Osteoblast (primary cell): ENCODE results near the gene PLEKHA6. TPM values are rescaled to one million over a fixed set of nuclear protein-coding genes. Genes with fewer than 3 reads are reported as not detected.

Source experiments
- DNase-seq: peaks from one replicate; pipeline ENCODE4 v3.0.0; 2011; ENCODE audit warnings: low spot score, mixed read lengths; ENCODE audit not compliant: insufficient read length; ENCODE audit errors: missing footprints
- H2AFZ ChIP-seq: 2 replicates; pipeline ENCODE4 v1.6.0; 2011; ENCODE audit warnings: mild to moderate bottlenecking, low read length
- H3K27ac ChIP-seq: 2 replicates; pipeline ENCODE4 v1.5.1; 2011; ENCODE audit warnings: mild to moderate bottlenecking, low read depth, low read length, moderate library complexity
- H3K27me3 ChIP-seq: 2 replicates; pipeline ENCODE4 v1.6.0; 2012; ENCODE audit warnings: mild to moderate bottlenecking, control low read depth, inconsistent platforms, low read length, moderate library complexity; ENCODE audit not compliant: insufficient read depth
- H3K36me3 ChIP-seq: 2 replicates; pipeline ENCODE4 v1.5.1; 2011; ENCODE audit warnings: mild to moderate bottlenecking, low read length, control low read depth, moderate library complexity; ENCODE audit not compliant: insufficient read depth
- H3K4me1 ChIP-seq: 2 replicates; pipeline ENCODE4 v1.5.1; 2011; ENCODE audit warnings: mild to moderate bottlenecking, low read length, control low read depth, moderate library complexity; ENCODE audit not compliant: insufficient read depth
- H3K4me2 ChIP-seq: 2 replicates; pipeline ENCODE4 v1.6.0; 2011; ENCODE audit warnings: mild to moderate bottlenecking, low read length; ENCODE audit not compliant: insufficient read depth
- H3K4me3 ChIP-seq: fragments of 200-600 bp; sonication (generic); 3 replicates; pipeline ENCODE4 v1.5.1; 2012; ENCODE audit warnings: mild to moderate bottlenecking, low read length, inconsistent platforms; ENCODE audit not compliant: insufficient read depth
- H3K79me2 ChIP-seq: 2 replicates; pipeline ENCODE4 v1.6.0; 2012; ENCODE audit warnings: mild to moderate bottlenecking, low read length, control low read depth, inconsistent platforms; ENCODE audit not compliant: insufficient read depth
- H3K9me3 ChIP-seq: 2 replicates; pipeline ENCODE4 v1.5.1; 2011; ENCODE audit warnings: low read depth, low read length, control low read depth
- H4K20me1 ChIP-seq: 2 replicates; pipeline ENCODE4 v1.6.0; 2012; ENCODE audit warnings: mild to moderate bottlenecking, low read length, control low read depth; ENCODE audit not compliant: insufficient read depth
- CTCF ChIP-seq: IDR thresholded peaks from 2 replicates; pipeline ENCODE4 v1.5.1; 2011; ENCODE audit warnings: mild to moderate bottlenecking, low read depth, low read length, moderate library complexity; ENCODE audit errors: extremely low read depth
- total RNA-seq: library from RNA; depleted of rRNA; stranded (reverse); fragments of >200 nt; gene quantifications from 2 replicates; pipeline ENCODE4 v1.2.3, GENCODE V29; 2012

PLEKHA6 gene
- total RNA-seq, 1 donor, result 0.36 TPM

DNA sequence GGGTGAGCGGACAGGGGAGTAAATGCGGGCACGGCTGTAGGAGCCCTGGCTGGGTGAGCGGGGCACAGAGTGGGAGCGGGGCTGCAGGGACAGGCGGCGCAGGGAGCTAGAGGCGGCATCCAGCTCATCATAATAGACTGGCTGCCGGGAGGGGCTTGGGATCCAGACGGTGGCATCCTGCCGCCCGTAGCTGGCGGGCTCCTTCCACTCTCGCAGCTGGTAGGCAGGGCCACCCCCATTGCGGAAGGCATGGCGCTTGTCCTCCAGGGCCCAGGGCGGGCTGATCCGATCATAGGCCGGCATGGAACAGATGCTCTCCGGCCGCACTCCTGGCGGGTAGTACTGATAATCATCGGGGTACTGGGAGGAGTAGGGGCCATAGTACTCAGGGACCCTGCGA lies 102.3 kb downstream of the PLEKHA6 start:
- peaks cover 17% of the 10 kb centered on the region for H3K4me1 ChIP-seq
- H3K27me3 ChIP-seq, result peaks cover 11% of the 10 kb centered on the region
- no peak overlapping the region for H3K4me2 ChIP-seq
- DNase-seq, result peak; percentile 38
- no peak overlapping the region for H3K4me3 ChIP-seq
- H3K79me2 ChIP-seq, result no peaks in the 10 kb centered on the region
- H3K36me3 ChIP-seq, result no peaks in the 10 kb centered on the region
- H3K9me3 ChIP-seq, result no peaks in the 10 kb centered on the region
- no peak for TF ChIP-seq CTCF
- no peaks in the 10 kb centered on the region for H4K20me1 ChIP-seq
- no peak overlapping the region for H2AFZ ChIP-seq
- no peak overlapping the region for H3K27ac ChIP-seq

- Histone ChIP-seq H3K4me1 (peaks cover 10% of the 10 kb centered on the region), H2AFZ (no peak overlapping the region), H3K4me2 (no peak overlapping the region), H3K27ac (no peak overlapping the region), H3K36me3 (no peaks in the 10 kb centered on the region), H3K79me2 (no peaks in the 10 kb centered on the region), H3K27me3 (peaks cover 9% of the 10 kb centered on the region), H3K4me3 (no peak overlapping the region), H4K20me1 (no peaks in the 10 kb centered on the region), H3K9me3 (no peaks in the 10 kb centered on the region)
- DNase-seq, result peak; percentile 71
- no peak for TF ChIP-seq CTCF
These were observed 103.2 kb downstream of the PLEKHA6 start for GRCh38 chr1:204256531-204256930.

- Histone ChIP-seq H4K20me1 (no peaks in the 10 kb centered on the region), H3K4me1 (peaks cover 10% of the 10 kb centered on the region), H3K4me3 (no peak overlapping the region), H3K9me3 (no peaks in the 10 kb centered on the region), H3K79me2 (no peaks in the 10 kb centered on the region), H2AFZ (peak overlapping the region; percentile 81), H3K4me2 (no peak overlapping the region), H3K27ac (no peak overlapping the region), H3K27me3 (peaks cover 9% of the 10 kb centered on the region), H3K36me3 (no peaks in the 10 kb centered on the region)
- no peak for TF ChIP-seq CTCF
- DNase-seq, result peak; percentile 84
These were observed 103.8 kb downstream of the PLEKHA6 start for GRCh38 chr1:204255966-204256365.

DNA sequence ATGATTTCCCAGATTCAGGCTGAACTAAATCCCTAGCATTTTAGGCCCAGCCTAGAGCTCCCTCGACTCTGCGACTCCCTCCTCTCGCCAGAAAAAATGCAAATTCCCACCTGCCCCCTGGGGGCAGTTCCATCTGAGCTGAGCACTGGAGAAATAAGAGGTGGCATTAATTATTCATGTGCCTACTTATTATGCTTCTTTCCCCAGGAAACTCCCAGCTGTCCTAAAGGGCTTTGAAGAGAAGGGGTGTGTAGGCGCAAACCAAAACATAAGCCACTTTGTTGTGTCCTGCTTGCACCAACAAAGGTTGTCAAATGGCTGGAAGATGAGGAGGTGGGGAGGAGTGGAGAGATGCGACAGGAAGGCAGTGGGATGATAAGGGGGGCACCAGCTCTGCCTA lies 104.5 kb downstream of the PLEKHA6 start:
- DNase-seq, result peak; percentile 29
- Histone ChIP-seq H3K79me2 (no peaks in the 10 kb centered on the region), H3K4me1 (peaks cover 10% of the 10 kb centered on the region), H3K36me3 (no peaks in the 10 kb centered on the region), H3K4me2 (no peak overlapping the region), H2AFZ (no peak overlapping the region), H3K4me3 (no peak overlapping the region), H4K20me1 (no peaks in the 10 kb centered on the region), H3K9me3 (no peaks in the 10 kb centered on the region), H3K27me3 (peaks cover 10% of the 10 kb centered on the region), H3K27ac (no peak overlapping the region)
- no peak for TF ChIP-seq CTCF
